ENCODE measurements around the gene LMNA.
"Not testable (repeated sequence)": the region's sequence is repeated elsewhere in the genome, so short reads cannot be mapped to it uniquely, and the experiment has no call there.

LMNA gene

DNA sequence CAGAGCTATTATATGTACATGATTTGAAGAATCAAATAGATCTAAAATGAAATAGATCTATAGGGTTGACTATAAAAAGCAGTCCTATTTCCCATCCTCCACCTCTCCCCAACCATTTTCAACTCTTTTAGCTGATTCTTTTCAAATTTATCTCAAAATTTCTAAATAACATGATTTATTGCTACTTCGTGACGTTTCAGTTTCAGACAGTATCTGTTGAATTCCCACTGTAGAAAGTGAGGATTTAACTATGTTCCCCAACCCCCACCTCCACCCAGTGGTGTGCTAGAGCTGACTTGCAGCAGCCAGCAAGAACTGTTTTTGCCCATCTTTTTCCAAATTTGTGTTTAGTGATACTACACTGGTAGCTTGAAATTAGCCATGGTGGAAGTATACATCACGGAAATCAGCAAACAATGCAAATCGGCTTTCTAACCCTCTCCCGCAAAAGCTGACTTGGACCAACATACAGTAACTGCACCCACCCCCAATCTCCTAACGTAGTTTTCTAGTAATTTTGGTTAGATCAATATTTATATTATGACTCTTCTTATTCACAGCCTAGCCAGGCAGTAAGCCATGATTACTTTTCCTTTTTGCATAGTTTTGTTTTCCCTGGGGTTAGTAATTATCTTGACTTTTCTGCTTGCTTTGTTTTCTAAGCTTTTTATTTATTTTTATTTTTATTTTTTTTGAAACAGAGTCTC, 49.8 kb downstream of the LMNA start:
- DNase-seq (ENCODE audit: low spot score): no peak

DNA sequence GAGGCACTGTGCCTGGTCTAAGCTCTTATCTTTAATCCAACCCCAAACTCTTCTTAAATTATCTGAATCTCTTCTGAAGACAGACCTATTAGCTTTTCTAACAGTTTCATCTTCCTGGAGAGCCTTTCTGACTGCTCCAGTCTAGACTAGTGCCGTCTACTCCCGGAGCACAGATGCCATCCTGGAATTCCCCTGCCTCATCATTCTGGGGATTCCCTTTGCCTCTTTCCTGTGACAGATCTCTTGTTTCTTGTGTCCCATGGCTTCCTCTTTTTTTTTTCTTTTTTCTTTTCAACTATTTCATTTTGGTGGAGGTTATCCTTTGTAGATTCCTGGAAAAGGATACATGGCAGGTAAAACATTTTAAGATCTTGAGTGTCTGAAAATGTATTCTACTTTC, 50.6 kb downstream of the LMNA start:
- no peak for DNase-seq (ENCODE audit: low spot score)

DNA sequence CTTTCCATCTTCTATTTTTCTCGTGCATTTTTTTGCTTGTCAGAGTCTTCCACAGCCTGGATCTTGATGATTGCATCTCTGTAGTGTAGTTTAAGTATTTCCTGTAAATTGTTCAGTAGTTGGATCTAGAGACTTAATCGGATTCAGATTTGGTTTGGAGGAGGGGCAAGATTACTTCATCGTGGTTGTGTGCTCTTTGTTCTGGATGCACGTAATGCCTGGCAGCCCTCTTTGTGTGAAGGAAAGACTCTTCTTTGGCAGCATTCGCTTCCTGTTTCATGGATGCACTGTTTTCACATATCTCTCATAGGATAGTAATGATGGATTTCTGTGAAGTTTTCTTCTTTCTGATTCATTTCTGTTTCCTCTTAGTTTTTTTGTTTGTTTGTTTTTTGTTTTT, 53.0 kb downstream of the LMNA start:
- no peak for DNase-seq (ENCODE audit: low spot score)

DNA sequence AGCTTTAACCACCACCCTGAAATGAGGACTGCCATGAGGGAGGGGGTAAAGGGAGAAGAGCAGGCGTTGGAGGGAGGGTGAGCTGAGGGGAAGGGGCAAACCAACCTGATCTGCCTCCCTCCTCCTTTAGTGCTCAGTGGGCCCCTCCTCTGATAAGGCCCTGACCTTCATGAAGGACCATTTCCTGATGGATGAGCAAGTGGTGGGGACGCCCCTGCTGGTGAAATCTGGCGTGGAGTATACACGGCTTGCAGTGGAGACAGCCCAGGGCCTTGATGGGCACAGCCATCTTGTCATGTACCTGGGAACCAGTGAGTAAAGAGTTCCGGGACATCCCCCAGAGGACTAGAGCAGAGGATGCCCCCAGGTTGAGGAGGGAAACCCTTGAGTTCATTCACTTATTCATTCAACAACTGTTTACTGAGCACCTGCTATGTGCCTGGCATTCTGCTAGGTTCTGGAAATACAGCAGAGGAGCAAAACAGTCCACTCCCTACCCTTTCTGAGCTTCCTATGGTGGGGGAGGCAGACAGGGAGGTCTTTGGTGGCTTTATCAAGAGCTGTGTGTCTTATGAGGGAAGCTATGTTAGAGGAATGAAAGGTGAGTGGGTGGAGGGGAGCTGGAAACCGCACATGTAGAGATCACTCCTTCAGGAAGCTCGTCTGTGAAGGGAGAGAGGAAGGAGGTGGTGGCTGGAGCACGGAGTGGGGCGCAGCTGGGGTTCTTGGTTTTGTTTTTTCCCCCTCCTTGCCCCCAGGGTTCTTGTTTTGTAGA, 58.4 kb downstream of the LMNA start:
- no peak for DNase-seq (ENCODE audit: low spot score)

DNA sequence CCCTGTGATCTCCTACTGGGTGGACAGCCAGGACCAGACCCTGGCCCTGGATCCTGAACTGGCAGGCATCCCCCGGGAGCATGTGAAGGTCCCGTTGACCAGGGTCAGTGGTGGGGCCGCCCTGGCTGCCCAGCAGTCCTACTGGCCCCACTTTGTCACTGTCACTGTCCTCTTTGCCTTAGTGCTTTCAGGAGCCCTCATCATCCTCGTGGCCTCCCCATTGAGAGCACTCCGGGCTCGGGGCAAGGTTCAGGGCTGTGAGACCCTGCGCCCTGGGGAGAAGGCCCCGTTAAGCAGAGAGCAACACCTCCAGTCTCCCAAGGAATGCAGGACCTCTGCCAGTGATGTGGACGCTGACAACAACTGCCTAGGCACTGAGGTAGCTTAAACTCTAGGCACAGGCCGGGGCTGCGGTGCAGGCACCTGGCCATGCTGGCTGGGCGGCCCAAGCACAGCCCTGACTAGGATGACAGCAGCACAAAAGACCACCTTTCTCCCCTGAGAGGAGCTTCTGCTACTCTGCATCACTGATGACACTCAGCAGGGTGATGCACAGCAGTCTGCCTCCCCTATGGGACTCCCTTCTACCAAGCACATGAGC, 62.2 kb downstream of the LMNA start:
- DNase-seq (ENCODE audit: low spot score): no peak

DNA sequence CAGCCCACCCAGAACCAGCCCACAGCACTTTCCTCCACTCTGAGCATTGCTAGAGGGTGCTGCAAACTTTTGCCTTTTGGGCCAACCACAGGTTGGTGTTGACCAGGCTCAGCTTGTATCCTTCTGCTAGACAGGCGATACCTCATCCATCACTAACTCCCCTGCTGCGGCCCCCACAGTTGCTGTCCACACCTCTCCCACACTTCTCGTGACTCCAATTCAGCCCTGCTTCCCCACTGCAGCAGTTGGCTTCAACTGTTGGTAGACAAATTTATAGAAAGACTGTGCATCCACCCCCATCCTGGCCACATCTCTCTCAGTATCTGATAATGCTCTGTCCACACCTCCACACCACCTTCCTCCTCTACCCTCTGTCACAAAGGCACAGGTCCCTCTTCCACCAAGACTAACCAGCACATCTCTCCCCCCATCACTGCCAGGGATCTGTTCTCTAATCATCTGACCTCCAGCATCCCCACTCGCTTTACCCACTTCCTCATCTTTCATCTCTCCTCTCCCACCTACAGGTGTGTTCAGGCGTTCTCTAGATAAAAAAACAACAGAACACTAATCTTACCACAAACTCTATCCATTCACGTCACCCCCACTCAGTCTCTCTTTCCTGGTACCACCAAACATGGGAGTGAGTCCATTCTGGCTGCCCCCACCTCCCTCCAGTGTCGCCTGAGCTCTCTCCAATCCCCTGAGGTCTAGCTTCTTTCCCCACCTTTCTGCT, 63.6 kb downstream of the LMNA start:
- no peak for DNase-seq (ENCODE audit: low spot score)

DNA sequence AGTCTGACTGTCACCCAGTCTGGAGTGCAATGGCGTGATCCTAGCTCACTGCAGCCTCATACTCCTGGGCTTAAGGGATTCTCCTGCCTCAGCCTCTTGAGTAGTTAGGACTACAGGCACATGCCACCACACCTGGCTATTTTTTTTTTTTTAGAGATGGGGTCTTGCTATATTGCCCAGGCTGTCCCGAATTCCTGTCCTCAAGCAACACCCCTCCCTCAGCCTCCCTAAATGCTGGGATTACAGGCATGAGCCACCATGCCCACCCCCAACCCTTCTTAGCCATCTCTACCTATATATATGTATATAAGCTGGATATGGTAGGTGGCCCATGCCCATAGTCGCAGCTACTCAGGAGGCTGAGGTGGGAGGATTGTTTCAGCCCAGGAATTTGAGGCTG, 66.0 kb downstream of the LMNA start:
- no peak for DNase-seq (ENCODE audit: low spot score)

DNA sequence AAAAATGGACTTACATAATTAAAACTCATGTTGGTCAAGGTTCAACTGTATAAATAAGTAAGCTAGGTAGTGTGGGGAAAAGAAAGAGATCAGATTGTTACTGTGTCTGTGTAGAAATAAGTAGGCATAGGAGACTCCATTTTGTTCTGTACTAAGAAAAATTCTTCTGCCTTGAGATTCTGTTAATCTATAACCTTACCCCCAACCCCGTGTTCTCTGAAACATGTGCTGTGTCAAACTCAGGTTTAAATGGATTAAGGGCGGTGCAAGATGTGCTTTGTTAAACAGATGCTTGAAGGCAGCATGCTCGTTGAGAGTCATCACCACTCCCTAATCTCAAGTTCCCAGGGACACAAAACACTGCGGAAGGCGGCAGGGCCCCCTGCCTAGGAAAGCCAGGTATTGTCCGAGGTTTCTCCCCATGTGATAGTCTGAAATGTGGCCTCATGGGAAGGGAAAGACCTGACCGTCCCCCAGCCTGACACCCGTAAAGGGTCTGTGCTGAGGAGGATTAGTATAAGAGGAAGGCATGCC, 66.9 kb downstream of the LMNA start:
- DNase-seq (ENCODE audit: low spot score): not testable (repeated sequence)

DNA sequence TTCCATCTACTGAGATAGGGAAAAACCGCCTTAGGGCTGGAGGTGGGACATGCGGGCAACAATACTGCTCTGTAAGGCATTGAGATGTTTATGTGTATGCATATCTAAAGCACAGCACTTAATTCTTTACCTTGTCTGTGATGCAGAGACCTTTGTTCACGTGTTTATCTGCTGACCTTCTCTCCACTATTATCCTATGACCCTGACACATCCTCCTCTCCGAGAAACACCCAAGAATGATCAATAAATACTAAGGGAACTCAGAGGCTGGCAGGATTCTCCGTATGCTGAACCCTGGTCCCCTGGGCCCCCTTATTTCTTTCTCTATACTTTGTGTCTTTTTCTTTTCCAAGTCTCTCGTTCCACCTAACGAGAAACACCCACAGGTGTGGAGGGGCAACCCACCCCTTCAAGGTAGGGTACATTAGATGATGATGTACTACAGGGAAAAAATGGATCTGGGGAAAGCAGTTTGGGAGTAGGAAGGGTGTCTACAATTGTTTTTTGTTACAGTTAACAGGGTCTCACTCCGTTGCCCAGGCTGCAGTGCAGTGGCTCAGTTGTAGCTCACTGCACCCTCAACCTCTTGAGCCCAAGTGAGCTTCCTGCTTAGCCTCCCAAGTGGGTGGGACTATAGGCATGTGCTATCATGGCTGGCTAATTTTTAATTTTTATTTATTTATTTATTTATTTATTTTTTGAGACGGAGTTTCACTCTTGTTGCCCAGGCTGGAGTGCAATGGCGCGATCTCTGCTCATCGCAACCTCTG, 67.7 kb downstream of the LMNA start:
- DNase-seq (ENCODE audit: low spot score): not testable (repeated sequence)

DNA sequence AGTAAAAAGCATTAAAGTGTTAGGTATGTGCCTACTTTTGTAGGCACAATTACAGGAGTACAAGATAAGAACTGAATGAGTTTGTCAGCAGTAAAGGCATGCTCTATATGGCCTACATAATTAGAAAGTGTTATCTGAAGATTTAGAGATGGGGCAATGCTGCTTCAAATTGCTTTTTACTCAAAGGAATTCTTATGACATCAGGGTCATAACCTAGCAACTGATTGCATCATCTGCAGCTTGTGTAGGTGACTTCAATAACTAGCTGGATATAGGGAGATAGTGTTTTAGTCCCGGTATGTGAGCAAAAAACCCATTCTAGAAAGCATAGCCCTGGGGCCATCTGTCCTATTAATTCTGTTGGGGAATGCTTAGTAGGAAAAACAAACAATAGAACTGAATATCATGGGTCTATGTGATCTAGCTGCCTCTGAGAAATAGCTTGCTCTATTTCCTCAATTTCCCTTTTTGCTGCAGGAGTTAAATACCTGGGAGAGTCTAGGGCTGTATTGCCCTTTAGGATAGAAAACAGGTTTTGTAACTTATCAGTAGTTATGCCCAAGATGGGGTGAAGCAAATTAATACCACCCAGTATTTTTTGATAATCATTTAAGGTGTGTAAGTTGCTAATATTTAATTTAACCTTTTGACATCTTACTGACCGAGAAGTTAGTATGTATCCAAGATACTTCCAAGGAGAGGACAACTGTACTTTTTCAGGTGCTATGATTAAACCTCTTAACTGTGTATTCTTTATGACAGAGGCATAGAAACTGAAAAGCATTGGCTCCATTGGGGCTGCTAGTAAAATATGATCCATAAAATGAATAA, 72.1 kb downstream of the LMNA start:
- not testable (repeated sequence) for DNase-seq (ENCODE audit: low spot score)
